Erythroblast (primary cell): ENCODE results near the gene PLXNA2.

ENCODE experiments used
- DNase-seq, 2 experiments: peaks; one replicate each; lab custom pipeline; 2025; lab: John Stamatoyannopoulos, UW
- GATA1 ChIP-seq: IDR thresholded peaks from 2 replicates; pipeline ENCODE4 v1.6.1; 2011; ENCODE audit warnings: low read depth, mild to moderate bottlenecking, control low read depth, low read length, moderate library complexity
- POLR2A ChIP-seq: IDR thresholded peaks from 2 replicates; pipeline ENCODE4 v1.6.1; 2011; ENCODE audit warnings: mild to moderate bottlenecking, low read length

Gene PLXNA2

GRCh38 chr1:207993477-207994445 lies 250.4 kb downstream of the PLXNA2 start:
- TF ChIP-seq POLR2A (no peak), GATA1 (no peak)
- peak in 1 of 2 experiments; percentile 46 for DNase-seq

GRCh38 chr1:207992677-207993236 lies 251.4 kb downstream of the PLXNA2 start:
- TF ChIP-seq GATA1 (no peak), POLR2A (no peak)
- DNase-seq, result no peak

- DNase-seq, result no peak
- TF ChIP-seq POLR2A (no peak), GATA1 (no peak)
These were observed 252.6 kb downstream of the PLXNA2 start for GRCh38 chr1:207991583-207992026.

- no peak for TF ChIP-seq GATA1
- TF ChIP-seq POLR2A, result no peak
- DNase-seq, result no peak
These were observed 253.2 kb downstream of the PLXNA2 start for GRCh38 chr1:207990876-207991582.

- TF ChIP-seq GATA1 (no peak), POLR2A (no peak)
These were observed 253.7 kb downstream of the PLXNA2 start for GRCh38 chr1:207990455-207990854.

GRCh38 chr1:207988326-207989165 lies 255.6 kb downstream of the PLXNA2 start:
- DNase-seq, result no peak
- TF ChIP-seq POLR2A, result no peak
- no peak for TF ChIP-seq GATA1

More at GRCh38 chr1:207990455-207990854, 253.7 kb downstream of the PLXNA2 start:
- DNase-seq, result no peak

GRCh38 chr1:207987164-207987563 lies 257.0 kb downstream of the PLXNA2 start:
- TF ChIP-seq GATA1 (no peak), POLR2A (no peak)
- DNase-seq, result no peak

- no peak for DNase-seq
- TF ChIP-seq POLR2A, result no peak
- no peak for TF ChIP-seq GATA1
These were observed 258.2 kb downstream of the PLXNA2 start for GRCh38 chr1:207985996-207986395.

- no peak for DNase-seq
- TF ChIP-seq GATA1 (no peak), POLR2A (no peak)
These were observed 259.2 kb downstream of the PLXNA2 start for GRCh38 chr1:207984831-207985572.

GRCh38 chr1:207983044-207983635 lies 261.0 kb downstream of the PLXNA2 start:
- TF ChIP-seq POLR2A, result no peak
- TF ChIP-seq GATA1, result no peak
- no peak for DNase-seq

- peak; percentile 54 to 60 for DNase-seq
- TF ChIP-seq GATA1, result no peak
- TF ChIP-seq POLR2A, result no peak
These were observed 262.2 kb downstream of the PLXNA2 start for GRCh38 chr1:207981976-207982375.

GRCh38 chr1:207978441-207978840 lies 265.7 kb downstream of the PLXNA2 start:
- TF ChIP-seq POLR2A (no peak), GATA1 (no peak)
- no peak for DNase-seq

GRCh38 chr1:207977876-207978275 lies 266.3 kb downstream of the PLXNA2 start:
- TF ChIP-seq GATA1 (no peak), POLR2A (no peak)
- DNase-seq, result no peak
